Stimulated activated CD4-positive, alpha-beta T cell treated with anti-CD3 and anti-CD28 coated beads, Interleukin-12 subunit alpha, Interleukin-12 subunit beta, amount 100 ng/mL, for 24 hours (primary cell): Measurements from ENCODE around the gene IGFL2.
"Not testable (repeated sequence)": the region's sequence is repeated elsewhere in the genome, so short reads cannot be mapped to it uniquely, and the experiment has no call there.

ENCODE experiments used
- DNase-seq, 2 experiments: peaks; one replicate each; pipeline ENCODE4 v3.0.0-alpha.2; 2020; ENCODE audit warnings: low read depth in 2 of 2

The IGFL2 gene

DNA sequence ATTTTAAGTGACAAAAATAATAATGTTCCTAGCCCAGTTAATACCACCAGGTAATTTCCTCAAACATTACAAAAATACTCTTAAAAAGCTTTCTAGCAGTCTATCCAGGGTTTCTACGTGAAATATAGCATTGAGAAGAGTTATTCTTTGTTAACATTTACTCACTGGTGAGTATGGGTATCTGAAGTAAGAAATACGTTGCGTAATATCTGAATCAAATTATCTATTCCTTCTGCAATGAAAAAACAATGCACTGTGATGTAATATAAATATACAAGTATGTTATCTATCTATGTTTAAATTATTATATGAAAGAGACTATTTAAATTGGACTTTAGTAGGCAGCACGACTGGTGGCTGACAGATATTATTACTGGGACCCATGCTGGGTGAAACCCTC lies 5.7 kb upstream of the IGFL2 start:
- DNase-seq, result no peak

DNA sequence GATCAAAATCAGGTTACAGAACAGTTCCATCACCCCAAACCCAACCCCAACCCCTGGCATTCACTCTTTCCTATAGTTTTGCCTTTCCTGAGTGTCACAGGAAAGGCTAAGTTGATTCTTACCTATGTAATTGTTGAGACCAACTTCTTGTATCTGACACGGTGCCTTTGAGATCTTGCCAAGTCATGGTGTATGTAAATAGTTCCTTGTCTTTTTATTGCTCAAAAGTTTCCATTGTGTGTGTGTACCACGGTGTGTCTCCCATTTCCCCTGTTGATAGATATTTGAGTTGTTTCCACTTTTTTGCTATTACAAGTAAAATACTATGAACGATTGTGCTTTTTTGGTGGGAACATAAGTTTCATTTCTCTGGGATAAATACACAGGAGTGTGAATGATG lies 3.3 kb upstream of the IGFL2 start:
- no peak for DNase-seq

DNA sequence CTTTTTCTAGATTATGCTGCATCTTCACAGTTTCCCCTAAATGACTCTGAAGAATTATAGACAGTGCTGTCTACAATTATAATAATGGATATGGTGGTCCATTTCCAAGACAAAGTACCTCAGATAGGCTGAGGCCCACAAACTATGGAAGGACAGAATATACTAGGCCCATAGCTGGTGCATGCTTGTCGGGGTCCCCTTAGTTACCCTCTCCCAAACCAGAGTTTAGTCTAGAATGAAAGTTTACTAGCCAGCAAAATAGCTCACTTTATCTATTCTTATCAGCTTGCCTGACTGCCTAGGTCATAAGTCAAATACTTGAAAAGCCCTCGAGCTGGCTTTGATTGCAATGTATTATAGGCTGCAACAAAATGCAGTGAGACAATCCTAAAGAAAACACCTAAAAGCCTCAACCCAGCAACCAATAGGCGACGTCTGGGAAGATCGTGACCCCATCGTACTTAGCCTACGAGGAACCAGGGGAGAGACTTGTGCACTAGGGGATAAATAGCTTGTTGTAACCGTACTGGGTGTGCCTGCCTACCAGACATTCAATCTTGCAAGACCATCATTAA lies 785 bp upstream of the IGFL2 start:
- no peak for DNase-seq

DNA sequence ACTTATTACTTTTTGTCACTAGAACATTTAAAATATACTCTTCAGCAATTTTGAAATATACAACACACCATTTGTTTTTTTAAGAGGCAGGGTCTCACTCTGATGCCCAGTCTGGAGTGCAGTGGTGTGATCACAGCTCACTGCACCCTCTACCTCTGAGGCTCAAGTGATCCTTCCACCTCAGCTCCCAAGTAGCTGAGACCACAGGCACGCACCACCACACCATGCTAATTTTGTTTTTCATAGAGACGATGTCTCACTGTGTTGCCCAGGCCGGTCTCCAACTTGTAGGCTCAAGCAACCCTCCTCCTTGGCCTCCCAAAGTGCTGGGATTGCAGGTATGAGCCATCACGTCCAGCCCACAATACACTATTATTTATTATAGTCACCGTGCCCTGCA lies 2.6 kb downstream of the IGFL2 start:
- no peak for DNase-seq

DNA sequence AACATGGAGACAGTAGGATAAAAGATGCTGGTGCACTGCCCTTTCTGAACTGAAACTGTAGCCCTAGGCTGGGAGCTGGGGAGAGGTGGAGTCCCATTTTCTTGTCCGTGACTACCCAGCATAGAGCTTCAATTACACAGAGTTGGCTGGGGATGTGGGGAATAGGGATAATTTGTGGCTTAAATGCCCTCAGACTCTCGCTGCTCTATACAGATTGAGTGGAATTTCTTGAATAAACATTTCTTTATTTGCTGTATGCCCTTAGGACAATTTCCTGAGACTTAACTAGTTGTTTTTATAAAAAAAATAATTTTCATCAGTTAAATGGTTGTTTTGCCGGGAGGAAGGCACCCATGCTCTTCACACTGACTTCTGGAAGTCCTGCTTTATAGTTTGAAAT lies 7.2 kb downstream of the IGFL2 start:
- DNase-seq, result no peak

DNA sequence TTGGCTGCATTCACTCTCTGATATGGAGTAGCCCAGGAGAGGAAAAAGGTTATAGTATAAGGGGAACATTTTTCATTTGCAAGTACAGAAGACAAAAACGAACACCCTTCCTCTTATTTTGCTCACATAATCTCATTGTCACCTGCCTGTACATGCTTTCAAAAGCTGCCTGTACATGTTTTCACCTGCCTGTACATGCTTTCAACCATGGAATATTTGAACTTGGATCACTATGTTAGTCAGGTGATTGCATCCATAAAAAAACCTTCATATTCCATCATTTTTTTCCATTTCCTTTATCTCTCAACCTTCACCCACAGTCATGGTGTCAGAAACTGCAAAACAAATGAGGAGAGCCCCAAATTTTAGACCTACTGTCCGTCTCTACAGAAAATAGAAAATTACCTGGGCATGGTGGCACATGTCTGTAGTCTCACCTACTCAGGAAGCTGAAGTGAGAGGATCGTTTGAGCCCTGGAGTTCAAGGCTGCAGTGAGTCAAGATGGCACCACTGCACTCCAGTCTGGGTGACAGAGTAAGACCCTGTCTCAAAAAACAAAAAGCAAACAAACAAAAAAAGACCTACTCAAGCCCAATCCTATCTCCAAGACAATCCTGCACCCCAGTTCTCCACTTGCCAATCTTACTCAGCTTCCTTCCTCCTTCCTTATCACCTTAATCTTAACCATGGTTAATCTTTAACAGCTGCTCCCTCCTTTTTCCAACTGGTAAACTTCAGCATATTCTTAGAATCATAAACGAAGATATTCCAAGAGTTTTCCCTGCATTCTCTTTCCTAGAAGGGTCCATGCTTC lies 11.6 kb downstream of the IGFL2 start:
- DNase-seq, result no peak

DNA sequence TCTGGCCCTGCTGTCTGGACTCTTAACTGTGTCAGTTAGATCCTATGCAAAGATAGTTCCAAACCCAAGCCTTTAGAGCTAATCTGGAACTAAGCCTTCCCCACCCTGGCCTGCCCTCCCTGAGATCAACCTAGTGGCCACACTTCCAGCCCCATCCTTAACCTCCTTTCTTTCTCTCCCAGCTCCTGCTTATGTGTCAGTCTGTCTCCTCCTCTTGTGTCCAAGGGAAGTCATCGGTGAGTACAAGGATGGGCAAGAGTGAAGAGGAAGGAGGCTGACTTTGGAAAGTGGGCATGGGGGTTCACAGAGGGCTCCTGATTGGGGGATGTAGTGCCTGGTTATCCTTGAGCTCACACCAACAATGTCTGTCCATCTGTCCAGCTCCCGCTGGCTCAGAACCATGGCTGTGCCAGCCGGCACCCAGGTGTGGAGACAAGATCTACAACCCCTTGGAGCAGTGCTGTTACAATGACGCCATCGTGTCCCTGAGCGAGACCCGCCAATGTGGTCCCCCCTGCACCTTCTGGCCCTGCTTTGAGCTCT lies 12.3 kb downstream of the IGFL2 start:
- DNase-seq, result no peak

DNA sequence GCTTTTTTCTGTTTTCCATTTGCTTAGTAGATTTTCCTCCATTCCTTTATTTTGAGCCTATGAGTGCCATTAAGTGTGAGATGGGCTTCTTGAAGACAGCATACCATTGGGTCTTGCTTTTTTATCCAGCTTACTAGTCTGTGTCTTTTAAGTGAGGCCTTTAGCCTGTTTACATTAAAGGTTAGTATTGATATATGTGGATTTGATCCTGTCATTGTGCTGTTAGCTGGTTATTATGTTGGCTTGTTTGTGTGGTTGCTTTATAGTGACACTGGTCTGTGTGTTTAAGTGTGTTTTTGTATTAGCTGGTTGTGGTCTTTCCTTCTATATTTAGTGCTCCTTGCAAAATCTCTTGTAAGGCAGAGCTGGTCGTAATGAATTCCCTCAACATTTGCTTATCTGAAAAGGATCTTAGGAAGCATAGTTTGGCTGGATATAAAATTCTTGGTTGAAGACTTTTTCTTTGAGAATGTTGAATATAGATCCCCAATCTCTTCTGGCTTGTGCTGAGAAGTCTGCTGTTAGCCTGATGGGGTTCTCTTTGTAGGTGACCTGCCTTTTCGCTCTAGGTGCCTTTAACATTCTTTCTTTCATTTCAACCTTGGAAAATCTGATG lies 13.7 kb downstream of the IGFL2 start:
- DNase-seq, result not testable (repeated sequence)

DNA sequence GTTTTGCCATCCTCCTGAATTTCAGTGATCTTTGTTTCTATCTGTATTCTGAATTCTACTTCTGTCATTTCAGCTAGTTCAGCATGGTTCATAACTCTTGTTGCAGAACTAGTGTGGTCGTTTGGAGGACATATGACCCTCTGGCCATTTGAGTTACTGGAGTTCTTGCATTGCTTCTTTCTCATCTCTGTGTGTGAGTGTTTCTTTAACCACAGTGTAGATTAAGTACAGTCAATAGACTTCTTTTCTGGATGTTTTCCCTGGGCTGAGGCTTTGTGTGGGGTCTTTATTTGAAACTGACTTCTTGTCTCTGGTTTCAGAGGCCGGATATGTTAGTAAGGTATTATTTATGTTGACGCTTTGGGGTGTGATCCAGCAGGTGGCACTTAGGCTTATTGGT lies 14.7 kb downstream of the IGFL2 start:
- DNase-seq, result no peak

DNA sequence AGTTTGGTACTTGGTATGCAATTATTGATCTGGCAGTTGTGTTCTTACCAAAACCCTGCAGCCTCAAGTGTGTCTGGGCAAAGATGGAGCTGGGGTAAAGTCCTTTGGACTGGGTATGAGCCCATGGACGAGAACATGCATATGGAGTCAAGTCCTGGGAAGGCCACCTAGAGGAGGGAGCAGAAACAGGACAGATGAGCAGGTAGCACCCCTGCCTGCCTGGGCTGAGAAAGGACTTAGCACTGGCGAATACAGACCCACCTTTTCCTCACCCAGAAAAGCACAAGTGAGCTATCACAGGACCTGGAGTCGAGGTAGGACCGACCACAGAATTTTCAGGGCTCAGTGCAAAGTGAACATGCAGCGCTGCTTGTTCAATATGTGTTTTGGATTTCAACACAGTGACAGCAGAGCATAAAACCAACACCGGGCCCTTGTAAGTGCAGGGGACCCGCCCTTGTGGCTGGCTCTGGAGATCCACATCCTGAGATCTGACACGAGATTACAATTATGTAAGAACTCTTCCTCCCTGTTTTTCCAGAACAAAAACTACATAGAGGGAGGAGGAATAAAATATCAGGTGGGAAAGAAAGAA lies 25.9 kb downstream of the IGFL2 start:
- no peak for DNase-seq

DNA sequence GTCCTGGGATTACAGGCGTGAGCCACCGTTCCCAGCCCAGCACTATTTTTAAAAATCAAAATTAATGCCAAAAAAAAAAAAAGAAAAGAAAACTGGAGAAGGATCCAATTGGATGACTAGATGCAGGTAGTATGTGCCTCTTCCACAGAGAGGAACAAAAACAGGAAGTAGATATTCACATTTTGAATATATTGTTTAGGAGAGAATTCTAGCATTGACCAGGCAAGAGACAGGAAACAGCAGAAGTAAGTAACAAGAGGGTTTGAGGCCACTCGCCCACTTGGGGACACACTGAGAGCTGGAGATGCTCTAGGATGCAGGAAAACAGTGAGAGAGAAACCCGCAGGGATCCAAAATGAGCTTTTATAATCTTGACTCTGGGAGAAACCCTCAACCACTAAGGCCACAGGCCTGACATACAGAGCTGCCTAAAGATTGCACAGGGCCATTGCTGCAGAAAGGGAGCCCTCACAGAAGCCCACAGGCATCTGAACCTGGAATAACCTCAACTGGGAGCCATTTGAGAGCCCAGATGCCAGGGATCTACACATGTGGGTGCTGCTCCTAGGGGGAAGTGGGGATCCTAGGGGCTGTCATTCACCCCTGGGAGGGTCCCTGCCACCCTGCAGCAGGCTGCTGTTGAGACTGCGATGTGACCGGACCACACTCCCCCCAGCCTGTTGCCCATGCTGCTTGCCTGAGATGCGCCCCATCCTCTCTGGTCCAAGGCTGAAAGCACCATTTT lies 28.2 kb downstream of the IGFL2 start:
- no peak for DNase-seq

DNA sequence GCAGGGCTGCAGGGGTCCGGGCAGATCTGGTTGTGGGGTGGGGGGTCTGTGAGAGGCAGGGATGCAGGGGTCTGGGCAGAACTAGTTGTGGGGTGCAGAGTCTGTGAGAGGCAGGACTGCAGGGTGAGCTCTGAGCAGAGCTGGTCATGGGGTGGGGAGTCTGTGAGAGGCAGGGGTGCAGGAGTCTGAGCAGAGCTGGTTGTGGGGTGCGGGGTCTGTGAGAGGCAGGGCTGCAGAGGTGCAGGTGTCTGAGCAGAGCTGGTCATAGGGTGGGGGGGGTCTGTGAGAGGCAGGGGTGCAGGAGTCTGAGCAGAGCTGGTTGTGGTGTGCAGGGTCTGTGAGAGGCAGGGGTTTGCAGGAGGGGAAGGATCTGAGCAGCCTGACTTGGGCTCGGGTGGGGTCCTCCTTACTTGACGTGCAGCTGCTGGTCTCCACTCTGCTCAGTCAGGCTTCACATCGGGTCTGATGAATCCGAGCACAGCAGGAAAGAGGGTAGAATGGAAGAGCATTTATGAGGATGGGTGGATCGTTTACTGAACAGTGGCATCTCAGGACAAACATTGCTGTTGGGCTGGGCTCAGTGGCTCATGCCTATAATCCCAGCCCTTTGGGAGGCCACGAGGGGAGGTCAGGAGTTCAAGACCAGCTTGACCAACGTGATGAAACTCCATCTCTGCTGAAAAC lies 31.2 kb downstream of the IGFL2 start:
- no peak for DNase-seq

DNA sequence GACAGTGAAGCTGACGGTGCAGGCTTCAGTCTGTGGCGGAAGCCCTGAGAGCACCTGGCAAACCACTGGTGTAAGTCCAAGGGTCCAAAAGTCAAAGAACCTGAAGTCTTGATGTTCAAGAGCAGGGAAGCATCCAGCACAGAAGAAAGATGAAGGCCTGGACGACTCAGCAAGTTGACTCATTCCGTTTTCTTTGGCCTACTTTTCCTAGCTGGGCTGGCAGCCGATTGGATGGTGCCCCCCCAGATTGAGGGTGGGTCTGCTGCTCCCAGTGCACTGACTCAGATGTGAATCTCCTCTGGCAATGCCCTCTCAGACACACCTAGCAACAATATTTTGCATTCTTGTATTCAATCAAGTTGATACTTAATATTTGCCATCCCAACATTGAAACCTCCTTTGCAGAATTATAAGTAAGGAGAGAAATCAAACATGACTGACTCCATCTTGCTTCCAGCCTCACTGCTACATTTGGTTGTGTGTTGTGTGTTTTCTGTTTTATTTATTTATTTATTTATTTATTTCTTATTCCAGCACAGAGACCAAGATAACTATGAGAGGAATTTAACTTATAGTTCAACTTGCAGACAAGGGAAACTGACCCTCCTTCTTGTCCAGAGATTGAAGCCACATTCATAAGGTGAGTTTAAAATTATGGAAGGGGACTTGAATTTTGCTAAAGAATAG lies 32.8 kb downstream of the IGFL2 start:
- no peak for DNase-seq

DNA sequence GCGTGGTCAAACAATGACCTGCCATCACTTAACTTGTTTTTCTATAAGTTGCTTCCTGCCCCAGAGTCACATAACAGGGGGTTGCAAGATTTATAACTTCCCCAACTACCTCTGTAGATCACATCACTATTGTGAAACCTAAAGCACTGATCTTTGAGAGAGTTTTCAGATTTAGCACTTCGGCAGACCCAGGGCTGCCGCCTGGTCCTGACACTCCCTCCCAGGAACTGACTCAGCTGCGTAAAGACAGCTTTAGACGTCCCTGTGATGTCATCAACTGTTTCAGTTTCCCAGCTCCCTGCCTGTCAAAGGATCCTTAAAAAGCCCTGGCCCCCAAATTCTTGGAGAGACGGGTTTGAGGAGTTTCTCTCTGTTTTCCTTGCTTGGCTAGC lies 33.3 kb downstream of the IGFL2 start:
- DNase-seq, result peak in 1 of 2 experiments; percentile 24

DNA sequence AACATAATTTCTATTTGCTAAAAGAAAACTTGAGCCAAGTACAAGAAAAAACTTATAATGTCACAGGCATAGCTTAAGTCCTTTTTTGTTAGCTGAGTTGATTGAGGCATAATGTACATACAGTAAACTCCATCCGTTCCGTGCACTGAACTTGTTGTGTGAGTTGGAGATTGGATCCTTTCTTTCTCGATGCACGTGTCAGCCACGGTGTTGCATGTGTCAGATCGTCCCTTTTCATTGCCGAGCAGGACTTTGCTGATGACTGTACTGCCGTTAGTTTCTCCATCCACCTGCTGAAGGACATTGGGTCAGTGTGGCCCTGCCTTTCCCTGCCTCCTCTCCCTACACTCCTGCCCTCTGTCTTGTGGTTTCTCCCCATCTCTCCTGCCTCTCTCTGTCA lies 34.4 kb downstream of the IGFL2 start:
- DNase-seq, result no peak

DNA sequence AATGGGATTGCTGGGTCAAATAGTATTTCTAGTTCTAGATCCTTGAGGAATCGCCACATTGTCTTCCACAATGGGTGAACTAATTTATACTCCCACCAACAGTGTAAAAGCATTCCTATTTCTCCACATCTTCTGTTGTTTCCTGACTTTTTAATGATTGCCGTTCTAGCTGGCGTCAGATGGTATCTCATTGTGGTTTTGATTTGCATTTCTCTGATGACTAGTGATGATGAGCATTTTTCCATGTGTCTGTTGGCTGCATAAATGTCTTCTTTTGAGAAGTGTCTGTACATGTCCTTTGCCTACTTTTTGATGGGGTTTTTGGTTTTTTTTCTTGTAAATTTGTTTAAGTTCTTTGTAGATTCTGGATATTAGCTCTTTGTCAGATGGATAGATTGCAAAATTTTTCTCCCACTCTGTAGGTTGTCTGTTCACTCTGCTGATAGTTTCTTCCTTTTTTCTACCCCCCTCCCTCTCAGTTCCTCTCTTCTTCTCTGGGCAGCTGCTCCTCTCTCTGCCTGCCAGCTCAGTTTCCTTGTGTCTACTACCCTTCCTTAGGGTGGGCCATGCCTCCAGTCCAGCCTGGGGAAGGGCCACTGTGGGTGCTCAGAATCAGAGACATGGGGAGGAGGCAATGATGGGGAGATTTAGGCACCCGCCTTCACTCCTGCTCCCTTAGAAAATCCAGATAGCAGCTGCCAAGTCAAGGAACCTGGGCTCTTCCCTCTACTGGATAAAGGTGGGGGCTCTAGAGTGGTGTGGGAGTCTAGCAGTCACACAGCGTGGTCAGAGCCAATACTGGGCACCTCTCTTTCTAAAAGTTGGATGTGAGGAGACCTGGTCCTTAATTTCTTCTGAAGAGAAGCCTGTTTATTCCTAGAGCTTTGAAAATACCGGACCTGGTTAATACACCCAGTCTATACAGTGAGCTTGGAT lies 37.0 kb downstream of the IGFL2 start:
- not testable (repeated sequence) for DNase-seq

DNA sequence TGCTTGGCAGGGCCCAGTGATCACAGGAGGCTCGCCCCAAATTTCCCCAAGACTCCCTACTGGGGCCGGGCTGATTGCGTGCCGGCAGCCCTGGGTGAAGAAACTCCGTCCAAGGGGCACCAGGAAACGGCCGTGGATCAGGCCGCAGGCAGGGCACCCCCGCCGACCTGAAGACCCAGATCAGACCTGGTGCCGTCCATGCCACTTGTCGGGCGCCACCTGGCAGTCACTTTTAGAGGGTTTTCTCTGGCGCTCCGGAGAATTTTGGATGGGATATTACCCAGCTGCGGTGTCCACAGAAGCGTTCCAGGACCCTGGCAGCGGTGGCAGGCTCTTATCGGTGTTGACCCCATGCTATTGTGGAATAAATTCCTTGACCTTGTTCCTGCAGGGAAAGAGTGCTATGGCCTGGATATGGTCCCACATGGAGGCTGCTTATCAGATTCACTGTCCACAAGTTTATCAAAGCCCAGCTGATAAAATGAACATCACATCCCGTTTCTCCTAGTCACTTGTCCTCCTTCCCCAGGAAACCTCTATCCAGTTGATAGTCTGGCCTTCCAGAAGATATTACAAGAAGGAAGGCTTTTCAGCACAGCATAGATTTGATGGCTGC lies 38.2 kb downstream of the IGFL2 start:
- no peak for DNase-seq

DNA sequence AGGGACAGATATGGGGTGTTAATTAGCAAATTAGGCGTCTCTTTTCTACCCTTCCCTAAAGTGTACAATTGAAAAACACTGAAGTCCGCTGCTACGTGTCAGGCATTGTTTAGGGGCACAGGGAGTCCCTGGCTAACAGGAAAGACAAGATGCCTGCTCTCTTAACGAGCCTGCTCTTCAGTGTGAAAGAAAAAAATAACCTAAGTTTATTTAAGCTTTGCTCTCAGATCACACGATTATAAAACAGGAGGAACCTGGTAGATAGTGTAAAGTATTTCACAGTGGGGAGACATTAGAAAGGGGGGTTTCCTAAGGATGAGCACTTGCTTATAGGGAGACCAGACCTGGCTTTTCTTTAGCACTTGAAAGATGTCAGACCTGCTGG lies 38.7 kb downstream of the IGFL2 start:
- DNase-seq, result no peak
